ENCODE data around the gene CEACAM4. TPM values are rescaled to one million over a fixed set of nuclear protein-coding genes. Genes with fewer than 3 reads are reported as not detected.
"Not testable (repeated sequence)": the region's sequence is repeated elsewhere in the genome, so short reads cannot be mapped to it uniquely, and the experiment has no call there.

The CEACAM4 gene
- total and polyA plus RNA-seq, 2 of the 8 experiments (the other 6 are each of a cell fraction or from before 2014, with no cell fraction given), result not detected

DNA sequence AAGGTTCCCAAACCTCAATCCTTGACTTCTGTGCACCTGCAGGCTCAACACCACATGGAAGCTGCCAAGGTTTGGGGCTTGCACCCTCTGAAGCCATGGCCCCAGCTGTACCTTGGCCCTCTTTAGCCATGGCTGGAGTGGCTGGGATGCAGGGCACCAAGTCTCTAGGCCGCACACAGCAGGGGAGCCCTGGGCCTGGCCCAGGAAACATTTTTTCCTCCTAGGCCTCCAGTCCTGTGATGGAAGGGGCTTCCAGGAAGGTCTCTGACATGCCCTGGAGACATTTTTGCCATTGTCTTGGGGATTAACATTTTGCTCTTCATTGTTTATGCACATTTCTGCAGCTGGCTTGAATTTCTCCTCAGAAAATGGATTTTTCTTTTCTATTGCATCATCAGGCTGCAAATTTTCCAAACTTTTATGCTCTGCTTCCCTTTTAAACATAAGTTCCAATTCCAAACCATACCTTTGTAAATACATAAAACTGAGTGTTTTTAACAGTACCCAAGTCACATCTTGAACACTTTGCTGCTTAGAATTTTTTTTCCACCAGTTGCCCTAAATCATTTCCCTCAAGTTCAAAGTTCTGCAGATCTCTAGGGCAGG lies 44.2 kb downstream of the CEACAM4 start:
- H3K9me3 ChIP-seq (ENCODE audit: insufficient read depth in 2 of 2, low read depth in 1 of 2, low read length in 1 of 2), result peaks cover 65 to 87% of the 10 kb centered on the region in 2 experiments
- H3K4me1 ChIP-seq (replicated peaks in 1 of 4; ENCODE audit: control insufficient read depth in 3 of 4, insufficient read depth in 4 of 4, low read length in 3 of 4); H2BK15ac ChIP-seq (ENCODE audit: low read length); POLR2A ChIA-PET (ENCODE audit: partially characterized antibody); CTCF ChIA-PET (ENCODE audit: partially characterized antibody); H4K5ac ChIP-seq (ENCODE audit: insufficient read length, low read depth, low read length); H3K18ac ChIP-seq (ENCODE audit: extremely low read depth, low read length); H3K14ac ChIP-seq (ENCODE audit: insufficient read length); H2BK20ac ChIP-seq (ENCODE audit: low read length); H2BK120ac ChIP-seq (replicated peaks; ENCODE audit: low read depth, low read length); H3K23ac ChIP-seq (ENCODE audit: insufficient read length); H3K56ac ChIP-seq (replicated peaks; ENCODE audit: insufficient read length, low read depth, low read length); H4K8ac ChIP-seq (ENCODE audit: extremely low read depth, insufficient read depth, low read length); DNase-seq (ENCODE audit: low read depth in 1 of 2, low spot score in 2 of 2); H3K36me3 ChIP-seq (ENCODE audit: control insufficient read depth in 2 of 4, insufficient read depth in 4 of 4, low read length in 3 of 4); H3K9ac ChIP-seq (replicated peaks in 1 of 4; ENCODE audit: extremely low read depth in 1 of 4, low read depth in 3 of 4, low read length in 3 of 4); H3K4ac ChIP-seq (replicated peaks; ENCODE audit: insufficient read length, low read depth, low read length); H3K79me1 ChIP-seq (ENCODE audit: low read depth, low read length); H4K91ac ChIP-seq (replicated peaks; ENCODE audit: insufficient read length, low read length); H4K20me1 ChIP-seq (replicated peaks in 1 of 2; ENCODE audit: control insufficient read depth in 1 of 2, insufficient read depth in 2 of 2, low read length in 2 of 2); H3K79me2 ChIP-seq (ENCODE audit: control insufficient read depth in 1 of 2, insufficient read depth in 2 of 2, low read length in 2 of 2); FAIRE-seq; H3K4me2 ChIP-seq (ENCODE audit: insufficient read depth in 1 of 2, low read depth in 2 of 2, low read length in 2 of 2); H2AK5ac ChIP-seq (ENCODE audit: low read depth, low read length); H3K23me2 ChIP-seq (ENCODE audit: low read depth, low read length); H2BK12ac ChIP-seq (ENCODE audit: low read depth, low read length); H3K4me3 ChIP-seq (ENCODE audit: extremely low read depth in 1 of 4, insufficient read depth in 2 of 4, low read depth in 3 of 4, low read length in 4 of 4); H2BK5ac ChIP-seq (ENCODE audit: low read depth, low read length); H2AFZ ChIP-seq (ENCODE audit: low read length); H3K27me3 ChIP-seq (replicated peaks in 1 of 4; ENCODE audit: control insufficient read depth in 3 of 4, extremely low read depth in 1 of 4, insufficient read depth in 3 of 4, low read length in 3 of 4); H3K27ac ChIP-seq (ENCODE audit: low read depth, low read length): not testable (repeated sequence)
- 100% methylated on average over 1 of the region's 1 CpG; no CpG with 5 or more reads in 1 of the 2 experiments for WGBS, 2 experiments (ENCODE audit: extremely low coverage in 1 of 2, insufficient coverage in 1 of 2, insufficient read length in 1 of 2, insufficient replicate concordance in 2 of 2, low coverage in 1 of 2, low lambda C conversion rate in 2 of 2, missing lambda C conversion rate in 1 of 2)

DNA sequence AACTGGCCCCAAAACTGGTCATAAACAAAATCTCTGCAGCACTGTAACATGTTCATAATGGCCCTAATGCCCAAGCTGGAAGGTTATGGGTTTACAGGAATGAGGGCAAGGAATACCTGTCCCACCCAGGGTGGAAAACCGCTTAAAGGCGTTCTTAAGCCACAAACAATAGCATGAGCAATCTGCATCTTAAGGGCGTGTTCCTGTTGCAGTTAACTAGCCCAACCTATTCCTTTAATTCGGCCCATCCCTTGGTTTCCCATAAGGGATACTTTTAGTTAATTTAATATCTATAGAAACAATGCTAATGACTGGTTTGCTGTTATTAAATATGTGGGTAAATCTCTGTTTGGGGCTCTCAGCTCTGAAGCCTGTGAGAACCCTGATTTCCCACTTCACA lies 45.8 kb downstream of the CEACAM4 start:
- FAIRE-seq; H3K27ac ChIP-seq (ENCODE audit: low read depth, low read length); H3K27me3 ChIP-seq (replicated peaks in 1 of 4; ENCODE audit: control insufficient read depth in 3 of 4, extremely low read depth in 1 of 4, insufficient read depth in 3 of 4, low read length in 3 of 4); H3K23ac ChIP-seq (ENCODE audit: insufficient read length); H3K4ac ChIP-seq (replicated peaks; ENCODE audit: insufficient read length, low read depth, low read length); H3K36me3 ChIP-seq (ENCODE audit: control insufficient read depth in 2 of 4, insufficient read depth in 4 of 4, low read length in 3 of 4); H2BK5ac ChIP-seq (ENCODE audit: low read depth, low read length); DNase-seq (ENCODE audit: low read depth in 1 of 2, low spot score in 2 of 2); H3K4me2 ChIP-seq (ENCODE audit: insufficient read depth in 1 of 2, low read depth in 2 of 2, low read length in 2 of 2); H3K4me1 ChIP-seq (replicated peaks in 1 of 4; ENCODE audit: control insufficient read depth in 3 of 4, insufficient read depth in 4 of 4, low read length in 3 of 4); H3K18ac ChIP-seq (ENCODE audit: extremely low read depth, low read length); H4K5ac ChIP-seq (ENCODE audit: insufficient read length, low read depth, low read length); H2AFZ ChIP-seq (ENCODE audit: low read length); POLR2A ChIA-PET (ENCODE audit: partially characterized antibody); H2BK12ac ChIP-seq (ENCODE audit: low read depth, low read length); H4K8ac ChIP-seq (ENCODE audit: extremely low read depth, insufficient read depth, low read length); H2BK15ac ChIP-seq (ENCODE audit: low read length); H3K4me3 ChIP-seq (ENCODE audit: extremely low read depth in 1 of 4, insufficient read depth in 2 of 4, low read depth in 3 of 4, low read length in 4 of 4); H3K56ac ChIP-seq (replicated peaks; ENCODE audit: insufficient read length, low read depth, low read length); H3K79me2 ChIP-seq (ENCODE audit: control insufficient read depth in 1 of 2, insufficient read depth in 2 of 2, low read length in 2 of 2); H3K23me2 ChIP-seq (ENCODE audit: low read depth, low read length); H2BK120ac ChIP-seq (replicated peaks; ENCODE audit: low read depth, low read length); H3K9ac ChIP-seq (replicated peaks in 1 of 4; ENCODE audit: extremely low read depth in 1 of 4, low read depth in 3 of 4, low read length in 3 of 4); H2BK20ac ChIP-seq (ENCODE audit: low read length); H2AK5ac ChIP-seq (ENCODE audit: low read depth, low read length); H4K91ac ChIP-seq (replicated peaks; ENCODE audit: insufficient read length, low read length); H3K14ac ChIP-seq (ENCODE audit: insufficient read length); H3K79me1 ChIP-seq (ENCODE audit: low read depth, low read length); H4K20me1 ChIP-seq (replicated peaks in 1 of 2; ENCODE audit: control insufficient read depth in 1 of 2, insufficient read depth in 2 of 2, low read length in 2 of 2): not testable (repeated sequence)
- WGBS, 2 experiments (ENCODE audit: extremely low coverage in 1 of 2, insufficient coverage in 1 of 2, insufficient read length in 1 of 2, insufficient replicate concordance in 2 of 2, low coverage in 1 of 2, low lambda C conversion rate in 2 of 2, missing lambda C conversion rate in 1 of 2), result 49% methylated on average over 4 of the region's 4 CpGs; no CpG with 5 or more reads in 1 of the 2 experiments
- CTCF ChIA-PET (ENCODE audit: partially characterized antibody), result interaction anchor here (0.6 to 3.0 kb wide), 3 partner anchors 11 to 221 kb away, joined by 3 to 12 read pairs (median 5); no protein-coding TSS in a partner anchor
- peaks cover 66 to 87% of the 10 kb centered on the region in 2 experiments for H3K9me3 ChIP-seq (ENCODE audit: insufficient read depth in 2 of 2, low read depth in 1 of 2, low read length in 1 of 2)
